ENCODE results near the gene GRIK1.

The GRIK1 gene

GRCh38 chr21:29798840-29799239, 141.0 kb downstream of the GRIK1 start:
- TF ChIP-seq CTCF (IDR thresholded peaks at IDR 0.05; ENCODE audit: extremely low read depth, insufficient read depth, missing control alignments), result no peak
- in situ Hi-C loops (cut with MboI; ENCODE audit: low pct_unique_long_range_greater_than_20kb, low sequenced_read_pairs, unreplicated experiment), result no loop called here
- DNase-seq (ENCODE audit: low spot score), result no peak

- in situ Hi-C loops (cut with MboI; ENCODE audit: low pct_unique_long_range_greater_than_20kb, low sequenced_read_pairs, unreplicated experiment), result no loop called here
- no peak for DNase-seq (ENCODE audit: low spot score)
- no peak for TF ChIP-seq CTCF (IDR thresholded peaks at IDR 0.05; ENCODE audit: extremely low read depth, insufficient read depth, missing control alignments)
Measured at GRCh38 chr21:29797155-29797554, 142.6 kb downstream of the GRIK1 start.

- no peak for TF ChIP-seq CTCF (IDR thresholded peaks at IDR 0.05; ENCODE audit: extremely low read depth, insufficient read depth, missing control alignments)
- in situ Hi-C loops (cut with MboI; ENCODE audit: low pct_unique_long_range_greater_than_20kb, low sequenced_read_pairs, unreplicated experiment), result no loop called here
- no peak for DNase-seq (ENCODE audit: low spot score)
Measured at GRCh38 chr21:29793712-29794111, 146.1 kb downstream of the GRIK1 start.

- in situ Hi-C loops (cut with MboI; ENCODE audit: low pct_unique_long_range_greater_than_20kb, low sequenced_read_pairs, unreplicated experiment), result no loop called here
- DNase-seq (ENCODE audit: low spot score), result no peak
- no peak for TF ChIP-seq CTCF (IDR thresholded peaks at IDR 0.05; ENCODE audit: extremely low read depth, insufficient read depth, missing control alignments)
Measured at GRCh38 chr21:29789393-29789792, 150.4 kb downstream of the GRIK1 start.

GRCh38 chr21:29788752-29789151, 151.0 kb downstream of the GRIK1 start:
- TF ChIP-seq CTCF (IDR thresholded peaks at IDR 0.05; ENCODE audit: extremely low read depth, insufficient read depth, missing control alignments), result no peak
- in situ Hi-C loops (cut with MboI; ENCODE audit: low pct_unique_long_range_greater_than_20kb, low sequenced_read_pairs, unreplicated experiment), result no loop called here
- no peak for DNase-seq (ENCODE audit: low spot score)

GRCh38 chr21:29787361-29787909, 152.4 kb downstream of the GRIK1 start:
- TF ChIP-seq CTCF (IDR thresholded peaks at IDR 0.05; ENCODE audit: extremely low read depth, insufficient read depth, missing control alignments), result no peak
- no peak for DNase-seq (ENCODE audit: low spot score)
- in situ Hi-C loops (cut with MboI; ENCODE audit: low pct_unique_long_range_greater_than_20kb, low sequenced_read_pairs, unreplicated experiment), result no loop called here

Measured in GM13977 (cell line).